ENCODE measurements around the gene DUSP18.

- TF ChIP-seq PAWR (CRISPR knock-in tag; IDR thresholded peaks at IDR 0.05; ENCODE audit: borderline replicate concordance) (no peak), SP4 (CRISPR knock-in tag; IDR thresholded peaks at IDR 0.05) (no peak), ZZZ3 (CRISPR knock-in tag; IDR thresholded peaks at IDR 0.05; ENCODE audit: borderline replicate concordance) (no peak), ZMYM3 (CRISPR knock-in tag; IDR thresholded peaks at IDR 0.05) (no peak), ZKSCAN5 (CRISPR knock-in tag; IDR thresholded peaks at IDR 0.05) (no peak), ZNF580 (CRISPR knock-in tag; IDR thresholded peaks at IDR 0.05; ENCODE audit: borderline replicate concordance, low read depth) (no peak), ZNF576 (CRISPR knock-in tag; IDR thresholded peaks at IDR 0.05) (no peak)
Observed at GRCh38 chr22:30665786-30666185, 1.9 kb downstream of the DUSP18 start.
